Mucosa of gallbladder (tissue), 1 donor: ENCODE data around the gene SEC14L2. TPM values are rescaled to one million over a fixed set of nuclear protein-coding genes. Genes with fewer than 3 reads are reported as not detected.

Source experiments
- DNase-seq: peaks from one replicate; pipeline ENCODE4 v3.0.0-alpha.2; 2020; ENCODE audit warnings: low spot score
- total RNA-seq: library from RNA; stranded (reverse); gene quantifications from one replicate; pipeline ENCODE4 v1.2.1, GENCODE V29; 2021
- donor health status: DM: no; HTN: no; CAD: no.

The SEC14L2 gene
- 35.4 TPM for total RNA-seq

GRCh38 chr22:30396871-30397655 lies at the start of gene SEC14L2:
Gene SEC14L2, plus strand, starts transcription at chr22:30397018. Its CDS starts 99 bp downstream, at chr22:30397117.
- DNase-seq: peak; percentile 74

DNA sequence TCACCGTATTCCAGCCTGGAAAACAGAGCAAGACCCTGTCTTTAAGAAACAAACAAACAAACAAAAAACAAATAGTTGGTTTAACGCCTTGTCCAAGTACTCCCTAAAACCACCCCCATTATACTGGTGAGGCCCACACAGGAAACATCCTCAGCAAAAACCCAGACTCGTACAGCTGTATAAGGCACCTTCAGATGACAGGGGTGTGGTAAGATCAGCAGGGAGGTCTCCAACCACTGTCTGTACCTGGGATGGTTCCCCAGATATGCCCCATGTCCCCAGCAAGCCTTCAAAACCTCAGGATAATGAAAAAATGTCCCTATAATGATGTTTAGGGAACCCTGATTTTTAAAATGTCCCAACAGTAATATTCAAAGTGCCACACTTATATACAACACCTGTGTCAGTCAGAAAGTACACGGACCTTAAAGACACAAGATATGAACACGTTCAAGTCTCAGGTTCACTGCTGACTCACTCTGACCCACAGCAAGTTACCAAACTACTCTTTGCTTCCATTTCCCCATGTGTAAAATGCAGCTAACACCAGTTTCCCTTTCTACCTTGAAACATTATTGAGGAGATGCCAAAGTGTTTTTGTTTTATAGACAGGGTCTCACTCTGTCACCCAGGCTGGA lies 49.4 kb upstream of the SEC14L2 start:
- DNase-seq: no peak

- no peak for DNase-seq
Measured at GRCh38 chr22:30348404-30348803, 48.4 kb upstream of the SEC14L2 start.

DNA sequence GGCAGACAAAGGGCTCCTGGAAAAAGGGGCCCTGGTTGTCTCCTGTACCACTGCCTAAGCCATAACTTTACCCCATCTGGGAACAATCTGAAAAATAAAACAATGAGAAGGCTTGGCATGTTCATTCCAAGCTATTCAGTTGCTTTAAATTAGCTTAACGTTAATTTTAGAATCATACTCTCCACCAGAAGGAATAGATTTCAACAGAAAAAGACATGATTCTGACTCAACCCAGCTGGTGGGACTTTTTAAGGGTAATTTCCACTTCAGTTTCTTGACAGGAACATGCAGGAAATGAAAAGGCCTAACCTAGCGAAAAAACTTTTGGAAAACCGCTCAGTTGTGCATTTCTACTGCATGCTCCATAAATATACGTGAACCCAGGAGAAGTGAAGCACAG lies 48.0 kb upstream of the SEC14L2 start:
- no peak for DNase-seq

GRCh38 chr22:30351226-30351625 lies 45.6 kb upstream of the SEC14L2 start:
- no peak for DNase-seq

- DNase-seq: no peak
Measured at GRCh38 chr22:30354644-30355043, 42.2 kb upstream of the SEC14L2 start.

DNA sequence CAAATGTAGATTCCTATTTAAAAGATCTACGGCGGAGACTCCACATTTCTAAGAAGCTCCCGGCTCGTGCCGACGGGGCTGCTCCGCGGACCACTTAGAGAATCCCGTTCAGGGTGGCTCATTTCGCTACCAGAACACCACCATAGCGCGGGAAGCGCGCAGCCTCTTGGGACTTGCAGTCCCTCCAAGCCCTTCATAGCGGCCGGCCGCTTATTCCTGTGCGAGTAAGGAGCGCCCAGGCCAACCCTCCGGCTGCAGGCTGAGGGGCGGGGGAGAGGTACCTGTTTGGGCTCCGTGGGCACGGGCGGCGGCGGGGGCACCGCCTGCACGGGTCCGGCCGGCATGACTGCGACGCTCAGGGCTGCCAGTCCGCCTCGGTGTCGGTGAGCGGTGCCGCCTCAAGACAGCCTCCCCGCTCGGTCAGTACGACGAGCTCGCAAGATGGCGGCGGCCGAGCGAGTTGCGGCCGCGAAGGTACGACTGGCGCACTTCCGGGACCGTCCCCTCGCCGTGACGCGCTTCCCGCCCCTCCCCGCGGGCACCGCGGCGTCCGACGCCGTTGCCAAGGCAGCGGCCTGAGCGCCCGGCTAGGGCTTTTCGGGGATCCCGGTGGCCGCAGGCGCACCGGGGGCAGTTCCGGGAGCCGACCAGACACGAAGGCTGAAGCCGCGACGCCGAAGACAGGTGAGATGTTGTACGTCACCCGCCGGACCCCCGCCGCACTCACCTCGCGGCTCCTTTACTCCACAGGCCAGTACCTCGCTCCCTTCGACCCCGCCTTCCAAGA lies 40.2 kb upstream of the SEC14L2 start, which contains the start of the genes CCDC157 and SF3A1:
Gene CCDC157 (plus strand): TSS at position 559 of the 787 bp plus-strand sequence. CDS start 8,994 bp downstream, outside the sequence.
Gene SF3A1 (minus strand): TSS at position 446 of the 787 bp plus-strand sequence. CDS start 102 bp downstream, at position 344.
- DNase-seq: peak; percentile 88

- no peak for DNase-seq
Measured at GRCh38 chr22:30357236-30357570, 39.6 kb upstream of the SEC14L2 start.

DNA sequence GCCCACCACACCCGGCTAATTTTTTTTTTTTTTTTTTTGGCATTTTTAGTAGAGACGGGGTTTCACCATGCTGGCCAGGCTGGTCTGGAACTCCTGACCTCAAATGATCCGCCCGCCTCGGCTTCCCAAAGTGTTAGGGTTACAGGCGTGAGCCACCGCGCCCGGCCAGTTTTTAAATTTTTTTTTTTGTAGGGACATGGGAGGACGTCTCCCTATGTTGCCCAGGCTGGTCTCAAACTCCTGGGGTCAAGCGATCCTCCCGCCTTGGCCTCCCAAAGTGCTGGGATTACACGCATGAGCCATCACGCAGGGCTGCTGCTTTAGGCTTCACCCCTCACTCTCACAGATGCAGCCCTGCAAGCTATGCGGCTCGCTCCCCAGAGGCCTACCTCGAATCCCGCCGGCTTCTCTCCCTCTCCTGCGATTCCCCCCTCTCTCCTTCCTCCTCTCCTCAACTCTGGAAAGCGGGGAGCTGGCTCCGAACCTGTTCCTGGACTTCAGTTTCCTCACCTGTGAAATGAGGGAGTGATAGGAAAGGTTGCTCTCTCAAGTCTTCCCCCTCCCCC lies 39.1 kb upstream of the SEC14L2 start:
- DNase-seq: no peak

- DNase-seq: no peak
Measured at GRCh38 chr22:30358541-30358940, 38.3 kb upstream of the SEC14L2 start.

- DNase-seq: no peak
Measured at GRCh38 chr22:30361916-30362650, 34.7 kb upstream of the SEC14L2 start.

- DNase-seq: no peak
Measured at GRCh38 chr22:30362651-30363281, 34.1 kb upstream of the SEC14L2 start.

DNA sequence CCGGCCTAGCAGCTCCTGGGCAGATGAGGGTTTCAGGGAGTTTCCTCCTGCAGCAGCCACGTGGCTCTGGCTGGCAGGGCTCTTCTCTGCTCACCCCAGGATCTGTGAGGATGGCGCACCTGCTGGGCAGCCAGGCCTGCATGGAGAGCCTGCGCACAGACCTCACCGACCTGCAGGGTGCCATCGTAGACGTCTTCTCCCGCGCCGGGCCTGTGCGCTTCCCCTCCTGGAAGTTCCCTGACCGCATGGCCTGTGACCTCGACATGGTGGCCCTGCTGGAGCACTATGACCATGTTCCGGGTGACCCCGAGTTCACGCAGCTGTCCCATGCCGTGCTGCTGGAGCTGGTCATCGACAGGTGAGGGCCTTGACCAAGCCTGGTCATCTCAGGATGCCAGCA lies 30.9 kb upstream of the SEC14L2 start:
- DNase-seq: no peak

- no peak for DNase-seq
Measured at GRCh38 chr22:30368420-30368819, 28.4 kb upstream of the SEC14L2 start.

- no peak for DNase-seq
Measured at GRCh38 chr22:30370641-30371230, 26.1 kb upstream of the SEC14L2 start.

- DNase-seq: no peak
Measured at GRCh38 chr22:30371321-30371720, 25.5 kb upstream of the SEC14L2 start.

DNA sequence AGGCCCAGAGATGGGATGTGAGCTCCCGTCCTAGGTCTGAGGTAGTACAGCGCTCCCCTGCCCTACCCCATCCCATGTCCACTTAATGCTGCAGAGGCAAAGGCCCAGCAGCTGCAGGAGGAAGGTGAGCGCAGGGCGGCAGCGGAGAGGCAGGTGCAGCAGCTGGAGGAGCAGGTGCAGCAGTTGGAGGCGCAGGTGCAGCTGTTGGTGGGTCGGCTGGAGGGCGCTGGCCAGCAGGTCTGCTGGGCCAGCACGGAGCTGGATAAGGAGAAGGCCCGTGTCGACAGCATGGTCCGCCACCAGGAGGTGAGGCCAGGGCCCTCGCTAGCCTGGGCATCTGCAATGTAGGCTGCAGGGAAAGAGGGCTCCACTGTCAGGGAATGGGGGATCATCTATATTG lies 24.8 kb upstream of the SEC14L2 start:
- DNase-seq: no peak

DNA sequence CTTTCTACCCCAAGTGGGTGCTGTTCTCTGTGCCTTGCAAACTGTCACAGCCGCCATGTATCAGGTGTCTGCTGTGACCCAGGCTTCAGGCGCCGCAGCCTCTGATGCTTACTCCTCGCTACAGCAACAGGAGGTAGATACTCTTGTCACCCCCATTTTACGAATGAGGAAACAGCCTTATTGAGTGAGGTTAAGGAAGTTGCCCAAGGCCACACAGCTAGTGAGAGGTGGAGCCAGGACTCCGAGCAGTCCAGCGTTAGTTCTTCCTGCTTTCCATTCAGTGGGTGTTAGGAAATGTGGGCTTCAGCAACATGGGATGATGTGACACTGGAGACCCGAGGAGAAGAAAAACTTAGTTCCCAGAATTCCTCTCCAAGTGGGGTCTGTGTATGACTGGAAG lies 23.9 kb upstream of the SEC14L2 start:
- DNase-seq: no peak

DNA sequence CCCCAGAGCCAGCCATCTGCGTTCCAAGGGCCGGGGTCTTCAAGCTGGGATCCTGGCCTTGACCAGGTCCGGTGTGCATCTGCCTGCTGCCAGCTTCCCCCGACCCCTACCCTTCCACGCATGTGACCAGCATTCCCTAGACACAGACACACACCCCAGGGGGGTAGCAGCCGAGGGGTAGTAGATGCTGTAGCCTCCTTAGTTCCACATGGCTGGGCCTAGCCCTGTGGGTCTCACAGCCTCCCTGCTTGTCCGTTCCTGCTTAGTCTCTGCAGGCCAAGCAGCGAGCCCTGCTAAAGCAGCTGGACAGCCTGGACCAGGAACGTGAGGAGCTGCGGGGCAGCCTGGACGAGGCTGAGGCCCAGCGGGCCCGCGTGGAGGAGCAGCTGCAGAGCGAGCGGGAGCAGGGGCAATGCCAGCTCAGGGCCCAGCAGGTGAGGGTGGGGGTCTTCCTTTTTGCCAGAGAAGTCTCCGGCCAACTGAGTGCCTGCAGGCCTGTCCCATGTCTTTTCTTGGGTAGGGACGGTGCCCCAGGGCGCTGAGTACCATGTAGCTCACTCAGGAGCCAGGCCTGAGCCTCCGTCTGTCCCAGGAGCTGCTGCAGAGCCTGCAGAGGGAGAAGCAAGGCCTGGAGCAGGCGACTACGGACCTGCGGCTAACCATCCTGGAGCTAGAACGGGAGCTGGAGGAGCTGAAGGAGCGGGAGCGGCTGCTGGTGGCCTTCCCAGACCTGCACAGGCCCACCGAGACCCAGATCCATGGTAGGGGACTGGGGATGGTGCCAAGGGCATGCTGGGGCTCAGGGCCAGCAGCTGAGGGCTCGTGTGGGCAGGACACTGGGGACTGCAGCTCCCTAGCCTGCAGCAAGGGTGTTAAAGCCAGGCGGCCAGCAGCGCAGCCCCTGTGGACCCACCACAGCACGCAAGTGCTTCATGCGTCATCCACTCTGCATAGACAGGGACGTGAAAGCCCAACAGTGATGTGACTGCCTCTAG lies 23.2 kb upstream of the SEC14L2 start:
- DNase-seq: no peak
